HG03196 (cell line): ENCODE results near the gene LFNG.

Source experiments
- ATAC-seq: cut with Tn5 transposase; IDR thresholded peaks from one replicate; pipeline ENCODE4 v1.9.1; 2021; ENCODE audit not compliant: unreplicated experiment

Gene LFNG

DNA sequence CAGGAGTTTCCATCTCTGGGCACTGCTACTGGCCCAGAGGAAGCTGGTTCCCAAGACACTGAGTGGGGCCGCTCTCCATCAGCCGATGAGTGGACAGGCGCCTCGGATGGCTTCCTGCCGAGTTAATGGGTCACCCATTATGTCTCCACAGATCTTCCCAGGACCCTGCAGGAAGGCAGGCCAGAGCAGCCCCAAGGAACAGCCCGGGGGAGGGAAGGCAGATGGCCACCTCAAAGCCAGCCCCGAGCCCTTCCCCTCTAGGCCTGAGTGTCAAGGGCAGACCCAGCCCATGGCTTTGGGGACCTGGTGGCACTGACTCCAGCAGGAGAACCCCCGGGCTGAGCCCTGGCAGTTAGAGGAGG is 3.4 kb upstream of the LFNG start:
- no peak for ATAC-seq

DNA sequence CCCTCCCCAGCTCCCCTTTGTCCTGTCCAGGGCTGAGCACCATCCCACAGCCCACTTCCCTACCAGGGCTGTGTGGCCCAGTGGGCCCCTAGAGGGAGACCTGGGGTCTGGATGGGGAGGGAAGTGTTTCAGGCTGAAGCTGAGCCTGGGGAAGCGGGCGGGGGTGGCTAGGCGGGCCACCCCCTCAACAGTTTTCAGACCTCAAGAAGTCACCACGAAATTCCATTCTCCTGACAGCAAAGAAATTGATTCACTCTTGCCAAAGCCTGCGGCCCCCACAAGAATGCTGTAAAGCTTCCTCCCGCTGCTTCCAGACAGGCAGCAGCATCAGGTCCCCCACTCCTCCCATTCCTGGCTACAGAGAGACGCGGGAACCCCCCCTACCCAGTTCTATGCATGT is 2.5 kb upstream of the LFNG start:
- ATAC-seq = no peak

DNA sequence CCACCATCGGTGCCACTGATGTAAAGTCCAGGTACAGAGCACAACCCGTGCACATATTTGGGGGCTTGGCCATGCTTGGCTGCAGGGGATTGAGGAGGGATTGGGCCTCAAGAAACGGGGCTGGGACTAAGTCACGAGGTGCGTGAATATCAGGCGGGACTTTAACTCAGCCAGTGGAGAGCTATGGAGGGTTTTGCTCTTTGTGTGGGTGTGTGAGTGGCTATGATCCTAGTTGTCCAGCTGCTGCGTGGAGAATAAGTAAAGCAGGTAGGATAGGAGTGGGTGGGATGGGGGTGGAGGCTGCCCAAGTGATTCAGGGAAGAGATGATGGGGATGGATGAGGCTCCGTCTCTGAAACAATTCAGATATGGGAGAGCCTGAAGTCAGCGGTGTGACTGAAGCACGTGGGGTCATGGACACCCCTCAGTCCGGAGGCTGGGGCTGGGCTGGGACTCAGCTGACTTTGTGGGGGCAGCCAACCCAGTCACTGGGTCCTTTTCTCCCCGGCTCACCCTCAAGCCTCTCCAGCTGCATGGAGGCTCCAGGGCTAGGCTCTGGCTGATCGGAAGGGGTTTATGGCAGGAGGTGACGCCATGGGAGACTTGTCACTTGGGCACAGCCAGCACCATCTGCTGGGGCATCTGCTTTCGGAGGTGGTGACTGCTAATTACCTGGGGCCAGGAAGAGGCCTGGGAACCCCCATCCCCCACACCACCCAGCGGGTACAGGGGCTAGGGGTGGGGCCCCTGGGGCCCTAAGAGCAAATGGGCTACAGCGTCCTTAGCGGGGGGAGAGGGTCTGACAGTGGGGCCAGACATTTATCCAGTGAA is 1.7 kb upstream of the LFNG start:
- ATAC-seq = no peak

DNA sequence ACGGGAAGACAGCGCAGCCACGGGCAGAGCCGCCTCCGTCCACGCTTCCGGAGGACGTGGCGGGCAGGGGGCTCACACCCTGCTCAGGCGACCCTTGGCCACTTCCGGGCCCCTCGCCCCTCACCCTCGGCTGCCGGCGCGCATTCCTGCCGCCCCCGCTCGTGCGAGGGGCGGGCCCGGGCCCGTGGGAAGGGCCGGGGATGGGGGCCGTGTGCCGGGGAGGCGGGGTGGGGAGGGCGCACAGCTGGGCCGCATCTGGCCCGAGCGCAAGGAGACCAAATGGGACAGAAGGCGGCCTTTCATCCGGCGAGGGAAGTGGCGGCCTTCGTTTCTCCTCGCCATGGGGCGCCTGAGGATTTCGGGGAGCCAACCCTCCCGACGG is 846 bp upstream of the LFNG start:
- no peak for ATAC-seq

DNA sequence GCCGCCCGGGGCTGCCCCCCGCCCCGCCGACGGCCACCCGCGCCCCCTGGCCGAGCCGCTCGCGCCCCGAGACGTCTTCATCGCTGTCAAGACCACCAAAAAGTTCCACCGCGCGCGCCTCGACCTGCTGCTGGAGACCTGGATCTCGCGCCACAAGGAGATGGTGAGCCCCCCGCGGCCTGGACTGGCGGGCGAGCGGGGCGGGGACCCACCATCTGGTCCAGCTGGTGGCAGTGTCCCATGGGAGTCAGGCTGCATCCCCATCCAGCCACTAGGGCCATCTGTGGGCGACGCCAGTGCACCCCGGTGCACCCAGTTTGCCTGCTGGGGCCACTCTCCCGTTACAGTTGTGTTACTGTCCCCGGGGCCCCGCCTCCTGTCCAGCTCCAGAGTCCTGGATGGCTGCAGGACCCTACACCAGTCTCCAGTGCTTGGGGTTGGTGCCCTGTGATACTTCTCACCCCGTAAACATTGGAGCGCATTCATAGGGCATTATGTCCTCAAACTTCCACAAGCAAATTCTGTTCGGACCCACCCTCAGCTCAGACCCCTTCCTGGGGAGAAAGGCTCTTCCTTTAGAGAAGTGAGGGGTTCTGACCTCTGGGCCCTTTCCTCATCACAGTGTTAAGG is 672 bp downstream of the LFNG start:
- no peak for ATAC-seq

DNA sequence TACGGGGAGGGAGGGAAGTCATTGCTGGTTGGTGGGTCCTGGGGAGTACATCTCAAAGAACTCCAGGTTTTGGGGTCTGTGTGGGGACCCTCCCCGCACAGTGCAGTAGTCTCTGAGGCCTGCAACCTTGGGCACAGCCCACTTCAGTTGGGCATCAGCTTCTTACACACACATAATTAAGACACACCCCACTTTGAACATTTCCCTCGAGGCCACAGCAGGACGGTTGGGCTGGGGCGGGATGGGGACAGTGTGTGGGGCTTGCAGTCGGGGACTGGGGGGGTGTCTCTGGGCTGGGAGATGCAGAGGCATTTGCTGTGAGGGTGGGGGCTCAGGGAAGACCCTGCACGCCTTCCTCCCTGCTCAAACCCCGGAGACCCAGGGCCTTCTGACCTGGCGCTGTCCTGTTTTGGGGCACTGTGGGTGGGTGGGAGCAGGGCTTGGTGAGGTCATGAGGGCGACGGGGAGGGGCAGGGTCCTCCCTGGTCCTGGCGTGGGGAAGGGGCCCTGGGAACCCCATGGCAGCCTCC is 1.3 kb downstream of the LFNG start:
- no peak for ATAC-seq

DNA sequence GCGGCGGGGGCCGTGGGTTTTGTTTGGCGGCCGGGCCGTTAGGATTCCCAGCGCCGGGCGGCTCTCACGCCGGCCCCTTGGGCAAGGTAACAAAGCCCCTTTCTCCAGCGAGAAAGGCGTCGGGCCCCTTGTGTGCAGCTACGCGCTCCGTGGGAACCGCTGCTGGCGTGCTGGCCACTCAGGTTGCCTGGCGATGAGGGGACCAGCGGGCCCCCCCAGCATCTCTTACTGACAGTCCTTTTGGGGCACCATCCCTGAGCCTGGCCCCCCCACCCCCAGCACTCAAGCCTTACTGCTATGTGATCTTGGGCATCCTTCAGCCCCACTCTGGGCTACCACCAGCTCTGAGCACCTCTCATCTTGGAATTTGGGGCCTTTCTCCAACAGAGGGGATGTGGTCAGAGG is 1.8 kb downstream of the LFNG start:
- no peak for ATAC-seq

DNA sequence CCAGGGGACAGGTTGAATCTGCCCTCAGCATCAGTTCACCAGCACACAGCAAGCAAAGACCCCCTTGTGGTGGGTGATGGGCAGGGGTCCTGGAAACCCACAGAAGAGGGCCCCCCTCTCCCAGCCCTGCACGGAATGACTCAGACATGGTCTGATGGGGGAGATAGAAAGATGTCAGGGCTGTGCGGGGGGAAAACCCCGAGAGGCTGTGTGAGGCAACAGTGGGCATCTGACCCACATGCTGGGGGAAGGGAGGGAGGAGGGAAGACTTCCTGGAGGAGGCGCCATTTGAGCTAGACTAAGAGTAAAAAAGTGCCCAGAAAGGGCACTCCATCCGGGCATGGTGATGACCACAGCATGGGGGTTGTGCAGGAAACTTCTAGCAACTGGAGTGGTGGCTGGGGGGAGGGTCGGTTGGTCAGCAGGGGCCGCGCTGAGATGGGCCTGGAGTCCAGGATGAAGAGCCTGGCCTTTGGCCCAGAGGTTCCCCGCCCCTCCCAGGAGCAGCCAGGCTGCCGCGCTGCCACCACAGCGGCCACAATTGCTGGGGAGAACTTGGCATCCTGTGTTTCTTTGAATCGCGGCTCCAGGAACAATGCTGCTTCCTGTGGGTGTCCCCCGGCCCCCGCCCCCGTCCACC is 2.5 kb downstream of the LFNG start:
- ATAC-seq = no peak

DNA sequence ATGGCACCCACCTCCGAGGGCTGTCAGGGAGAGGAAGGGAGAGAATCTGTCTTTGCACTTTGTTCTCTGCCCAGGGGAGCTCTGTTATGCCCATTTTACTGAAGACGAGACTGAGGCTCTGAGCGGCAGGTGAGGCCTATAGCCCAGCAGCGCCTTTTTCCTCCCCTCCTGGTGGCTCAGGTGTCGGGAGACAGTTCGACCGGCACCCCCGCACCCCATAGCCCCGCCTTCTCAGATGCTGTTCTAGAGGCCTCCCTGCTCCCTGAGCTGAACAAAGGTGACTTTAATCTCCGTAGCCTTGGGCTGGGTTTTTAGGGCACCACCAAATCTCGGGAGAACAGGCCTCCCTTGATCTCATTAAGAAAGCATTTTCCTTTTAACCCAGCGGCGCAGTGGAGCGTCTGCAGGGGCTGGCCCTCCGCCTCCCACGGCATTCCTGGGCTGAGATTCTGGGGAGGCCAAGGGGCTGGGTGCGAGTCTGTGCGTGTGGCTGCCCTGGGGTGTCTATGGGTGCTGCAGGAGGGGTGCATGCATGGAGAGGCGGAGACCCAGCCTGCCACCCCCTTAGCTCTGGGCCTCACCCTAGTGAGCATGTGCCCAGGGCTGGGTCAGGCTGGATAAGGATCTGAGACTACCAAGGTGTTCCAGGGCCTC is 3.3 kb downstream of the LFNG start:
- ATAC-seq = no peak

DNA sequence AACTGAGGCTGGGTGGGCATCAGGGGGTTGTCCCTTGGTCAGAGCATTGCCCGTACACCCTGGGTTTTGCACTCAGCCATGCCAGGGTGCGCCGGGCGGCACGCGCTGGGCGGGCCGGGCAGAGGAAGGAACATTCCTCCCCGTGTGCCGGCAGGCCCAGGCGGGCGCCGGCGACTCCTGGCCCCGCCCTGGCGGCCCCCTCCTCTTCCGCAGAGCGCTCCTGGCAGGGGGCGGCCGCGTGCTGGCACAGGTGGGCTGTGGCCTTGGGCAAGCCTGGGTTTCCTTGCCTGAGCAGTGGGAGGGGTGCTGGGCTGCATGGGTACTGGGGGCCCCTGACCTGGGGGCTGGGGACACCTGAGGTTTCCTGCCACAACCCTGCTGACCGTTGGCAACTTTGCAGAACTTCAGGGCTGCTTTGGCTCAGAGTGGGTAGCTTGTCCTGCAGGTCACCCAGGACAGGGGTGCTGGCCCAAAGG is 3.9 kb downstream of the LFNG start:
- no peak for ATAC-seq

DNA sequence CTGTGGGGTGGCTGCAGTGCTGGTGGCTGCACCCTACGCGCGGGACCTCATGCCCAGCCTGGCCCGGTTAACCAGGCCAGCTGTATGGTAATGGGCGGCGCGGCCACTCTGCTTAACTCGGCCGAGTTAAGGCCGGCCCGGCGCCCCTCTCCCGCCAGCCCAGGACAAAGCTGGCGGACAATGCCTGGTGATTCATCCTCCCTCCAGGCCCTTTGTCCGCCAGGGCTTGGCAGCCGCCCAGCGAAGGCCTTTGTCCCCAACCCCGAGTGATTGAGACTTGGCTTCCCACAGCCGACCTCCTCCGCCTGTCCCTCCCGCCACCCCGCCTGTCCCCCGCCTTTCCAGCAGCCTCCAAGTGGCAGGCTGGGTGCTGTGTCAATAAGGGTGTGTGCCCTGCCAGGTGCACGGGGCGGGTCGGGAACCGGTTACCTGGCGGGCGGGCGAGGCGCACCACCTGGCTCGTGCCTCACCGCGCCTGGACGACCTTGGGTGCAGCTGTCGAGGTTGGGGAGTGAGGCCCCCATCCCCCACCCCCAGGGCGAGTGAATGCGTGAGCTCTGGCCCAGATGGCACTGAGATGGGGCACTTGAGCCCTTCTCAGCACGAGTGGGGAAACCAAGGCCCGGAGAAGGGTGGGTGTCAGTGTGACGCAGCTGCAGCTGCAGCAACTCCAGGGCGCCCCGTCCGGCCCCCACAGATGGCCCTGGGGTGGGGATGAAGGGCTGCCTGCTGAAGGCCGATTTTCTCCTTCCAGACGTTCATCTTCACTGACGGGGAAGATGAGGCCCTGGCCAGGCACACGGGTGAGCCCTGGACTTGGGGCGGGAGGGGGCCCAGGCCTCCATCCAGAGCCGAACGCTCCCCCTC is 4.6 kb downstream of the LFNG start:
- ATAC-seq = no peak

DNA sequence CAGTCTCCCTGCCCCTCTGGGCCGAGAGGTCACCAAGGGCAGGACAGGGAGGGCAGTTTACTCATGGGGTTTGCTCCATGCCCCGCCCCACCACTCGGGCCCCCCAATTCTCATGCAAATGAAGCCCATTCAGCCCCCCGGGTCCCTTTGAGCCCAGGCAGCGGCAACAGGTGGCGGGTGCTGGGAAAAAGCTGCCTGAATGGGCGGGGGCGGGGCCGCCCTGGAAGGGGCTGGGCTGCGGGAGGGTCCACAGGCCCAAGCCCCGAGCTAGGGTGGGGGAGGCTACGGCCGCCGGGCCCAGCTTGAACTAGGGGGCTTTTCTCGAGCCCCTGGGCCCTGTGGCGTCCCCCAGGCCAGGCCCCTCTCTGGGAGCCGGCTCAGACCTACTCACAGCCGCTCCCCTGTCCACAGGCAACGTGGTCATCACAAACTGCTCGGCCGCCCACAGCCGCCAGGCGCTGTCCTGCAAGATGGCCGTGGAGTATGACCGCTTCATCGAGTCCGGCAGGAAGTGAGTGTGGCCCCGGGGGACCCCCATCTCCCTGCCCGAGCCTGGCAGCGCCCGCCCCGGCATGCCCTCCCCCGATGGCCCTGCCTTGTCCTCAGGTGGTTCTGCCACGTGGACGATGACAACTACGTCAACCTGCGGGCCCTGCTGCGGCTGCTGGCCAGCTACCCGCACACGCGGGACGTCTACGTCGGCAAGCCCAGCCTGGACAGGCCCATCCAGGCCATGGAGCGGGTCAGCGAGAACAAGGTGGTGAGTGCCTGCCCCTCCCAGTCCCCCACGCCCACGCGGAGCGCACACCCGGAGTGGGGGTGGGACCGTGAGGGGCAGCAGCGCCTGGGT is 5.5 kb downstream of the LFNG start:
- ATAC-seq = no peak

DNA sequence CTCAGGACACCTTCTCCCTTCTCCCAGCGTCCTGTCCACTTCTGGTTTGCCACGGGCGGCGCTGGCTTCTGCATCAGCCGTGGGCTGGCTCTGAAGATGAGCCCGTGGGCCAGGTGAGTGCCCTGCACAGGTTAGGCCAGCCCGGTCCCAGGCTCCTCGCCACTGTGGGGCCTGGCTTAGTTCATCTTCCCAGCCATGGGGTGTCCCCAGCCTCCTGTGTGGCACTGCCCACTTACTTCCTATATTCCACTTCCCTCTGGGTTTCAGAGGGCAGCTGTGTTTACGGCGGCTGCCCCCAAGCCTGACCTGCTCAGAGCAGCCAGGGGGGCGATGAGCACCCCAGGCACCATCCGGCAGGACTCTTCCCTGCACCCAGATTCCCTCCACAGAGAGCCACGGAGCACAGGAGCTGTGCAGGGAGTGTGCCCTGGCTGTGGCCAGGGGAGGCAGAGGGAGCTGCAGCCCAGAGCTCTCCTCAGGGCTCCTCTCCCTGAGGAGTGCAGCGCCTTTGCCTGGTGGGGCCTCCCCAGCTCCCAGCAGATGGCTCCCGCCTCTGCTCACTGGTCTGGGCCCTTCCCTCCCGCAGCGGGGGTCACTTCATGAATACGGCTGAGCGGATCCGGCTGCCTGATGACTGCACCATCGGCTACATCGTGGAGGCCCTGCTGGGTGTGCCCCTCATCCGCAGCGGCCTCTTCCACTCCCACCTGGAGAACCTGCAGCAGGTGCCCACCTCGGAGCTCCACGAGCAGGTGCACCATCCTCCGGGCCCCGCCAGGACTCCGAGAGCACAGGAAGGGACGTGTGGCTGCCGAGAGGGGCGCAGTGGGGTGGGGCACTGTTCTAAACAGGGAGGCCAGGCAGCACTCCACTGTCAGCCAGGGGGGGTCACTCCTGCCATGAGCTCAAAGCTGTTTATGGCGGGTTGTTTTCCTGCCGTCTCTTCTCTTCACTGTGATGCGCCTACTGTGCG is 6.4 kb downstream of the LFNG start:
- no peak for ATAC-seq

DNA sequence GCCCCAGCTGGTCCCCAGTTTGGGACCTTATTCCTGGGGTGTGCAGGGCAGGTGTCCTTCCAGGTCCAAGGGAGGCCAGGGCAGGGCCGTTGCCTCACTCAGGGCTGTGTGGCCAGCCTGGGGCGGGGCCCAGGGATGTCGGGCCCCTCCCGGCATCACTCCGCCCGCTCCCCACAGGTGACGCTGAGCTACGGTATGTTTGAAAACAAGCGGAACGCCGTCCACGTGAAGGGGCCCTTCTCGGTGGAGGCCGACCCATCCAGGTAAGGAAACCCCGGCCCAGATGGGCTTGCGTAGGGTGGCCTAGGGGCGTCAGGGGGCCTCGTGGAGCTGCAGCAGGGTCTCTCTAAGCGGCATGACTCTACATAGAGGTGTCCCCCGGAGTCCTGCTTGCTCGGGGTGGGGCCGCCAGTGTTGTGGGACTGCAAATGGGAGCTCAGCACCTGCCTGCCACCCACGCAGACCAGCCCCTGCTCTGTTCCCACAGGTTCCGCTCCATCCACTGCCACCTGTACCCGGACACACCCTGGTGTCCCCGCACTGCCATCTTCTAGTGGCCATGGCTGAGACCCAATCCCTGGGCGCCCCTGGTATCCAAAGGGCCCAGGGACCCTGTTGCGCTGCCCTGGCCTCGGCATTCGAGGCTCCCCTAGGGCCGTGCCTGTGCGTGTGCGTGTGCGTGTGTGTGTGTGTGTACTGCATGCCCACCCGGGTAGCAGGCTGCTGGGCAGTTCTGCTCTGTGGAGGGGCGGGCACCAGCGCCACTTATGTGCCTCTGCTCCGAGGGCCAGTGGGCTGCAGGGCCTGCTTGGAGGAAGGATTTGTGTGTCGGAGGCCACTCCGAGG is 7.3 kb downstream of the LFNG start:
- no peak for ATAC-seq

DNA sequence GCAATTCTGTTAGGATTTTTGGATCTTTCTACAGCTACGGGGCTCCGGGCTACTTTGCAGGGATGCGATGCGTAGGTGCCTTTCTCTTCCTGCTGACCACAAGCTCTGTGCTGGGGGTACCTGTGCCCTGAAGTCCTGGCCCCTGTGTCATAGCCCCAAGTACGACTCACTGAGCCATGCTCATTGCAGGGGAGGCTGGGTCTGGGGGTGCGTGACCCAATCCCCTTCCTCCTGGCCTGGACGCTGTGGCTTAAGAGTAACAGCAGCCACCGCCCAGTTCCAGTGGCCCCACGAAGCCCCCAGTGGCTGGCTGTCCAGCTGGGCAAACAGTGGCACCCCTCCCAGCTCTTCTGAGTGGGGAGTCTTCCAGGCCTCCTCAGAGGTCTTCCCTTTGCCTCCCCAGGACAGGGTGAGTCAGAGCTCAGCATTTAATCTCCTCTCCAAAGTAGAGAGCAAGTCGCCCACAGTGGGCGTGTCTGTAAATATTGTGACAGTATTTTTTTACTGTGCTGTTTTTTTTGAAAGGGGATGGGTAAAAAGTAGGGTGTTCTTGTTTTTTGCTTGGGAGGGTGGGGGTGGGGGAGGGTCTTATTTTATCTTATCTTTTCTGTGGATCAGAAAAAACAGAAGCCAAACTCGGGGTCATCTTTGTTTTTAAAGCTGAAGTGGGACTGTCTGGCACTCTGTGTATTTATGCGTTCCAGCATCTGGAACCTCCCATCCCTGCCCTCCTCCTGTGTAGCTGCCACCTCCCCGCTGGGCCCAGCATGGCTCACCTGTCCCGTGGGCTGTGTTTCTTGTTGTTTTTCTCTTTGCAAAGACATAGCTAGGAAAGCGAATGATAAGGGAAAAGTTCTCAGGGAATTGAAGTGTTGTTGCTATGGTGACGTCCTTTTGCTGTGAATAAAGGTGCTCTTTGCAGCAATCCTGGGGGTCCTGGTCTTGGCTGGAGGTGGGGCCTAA is 8.2 kb downstream of the LFNG start:
- ATAC-seq = no peak

DNA sequence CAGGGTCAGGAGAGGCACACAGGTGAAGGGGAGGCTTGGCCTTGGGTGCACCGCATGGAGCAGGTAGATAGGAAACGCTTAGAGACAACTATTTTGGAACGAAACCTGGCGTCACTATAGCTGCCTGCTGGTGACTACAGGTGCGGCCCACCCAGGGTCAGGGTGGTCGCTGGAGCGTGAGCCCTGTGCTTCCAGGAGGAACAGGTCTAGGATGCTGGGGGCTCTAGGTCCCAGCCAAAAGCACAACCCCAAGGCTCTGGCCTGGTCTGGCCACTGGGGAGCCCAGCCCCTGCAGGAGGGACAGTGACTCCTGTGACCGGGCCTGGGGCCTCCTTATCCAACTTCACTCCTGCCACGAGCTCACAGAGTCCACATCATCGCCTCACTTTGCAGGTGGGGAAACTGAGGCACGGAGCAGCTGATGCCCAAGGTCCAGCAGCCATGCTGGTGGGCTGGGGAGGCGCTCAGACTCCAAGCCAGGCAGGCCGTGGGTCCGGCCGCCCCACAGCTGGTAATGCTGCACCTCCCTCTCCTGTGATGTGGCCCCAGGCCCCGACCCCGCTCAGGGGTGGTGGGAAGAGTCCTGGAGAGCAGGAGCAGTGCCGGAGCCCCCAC is 9.0 kb downstream of the LFNG start:
- peak; percentile 3 for ATAC-seq
